Suppressor macrophage (primary cell): ENCODE data around the gene FOXP2.

Experiments used
- DNase-seq, 4 experiments: peaks; one replicate each; pipeline ENCODE4 v3.0.0-alpha.2; 2020 to 2022

The FOXP2 gene

GRCh38 chr7:114659409-114660125, 245.0 kb downstream of the FOXP2 start:
- DNase-seq, result no peak

- DNase-seq, result no peak
Measured at GRCh38 chr7:114660126-114660486, 245.5 kb downstream of the FOXP2 start.

- DNase-seq, result no peak
Measured at GRCh38 chr7:114660753-114661152, 246.1 kb downstream of the FOXP2 start.

GRCh38 chr7:114662002-114662677, 247.5 kb downstream of the FOXP2 start:
- DNase-seq, result no peak

GRCh38 chr7:114663502-114663901, 248.9 kb downstream of the FOXP2 start:
- peak in 3 of 4 experiments; percentile 4 to 14 (median 4) for DNase-seq

- no peak for DNase-seq
Measured at GRCh38 chr7:114670676-114671075, 256.1 kb downstream of the FOXP2 start.

GRCh38 chr7:114671563-114672123, 257.0 kb downstream of the FOXP2 start:
- DNase-seq, result no peak

- DNase-seq, result no peak
Measured at GRCh38 chr7:114678116-114678515, 263.5 kb downstream of the FOXP2 start.

GRCh38 chr7:114687238-114687637, 272.6 kb downstream of the FOXP2 start:
- DNase-seq, result no peak

GRCh38 chr7:114688443-114689055, 273.9 kb downstream of the FOXP2 start:
- DNase-seq, result no peak

GRCh38 chr7:114689406-114689805, 274.8 kb downstream of the FOXP2 start:
- no peak for DNase-seq

GRCh38 chr7:114691605-114692004, 277.0 kb downstream of the FOXP2 start:
- no peak for DNase-seq

GRCh38 chr7:114695182-114695581, 280.6 kb downstream of the FOXP2 start:
- DNase-seq, result no peak

- DNase-seq, result no peak
Measured at GRCh38 chr7:114700247-114700928, 285.8 kb downstream of the FOXP2 start.

- no peak for DNase-seq
Measured at GRCh38 chr7:114703677-114704076, 289.1 kb downstream of the FOXP2 start.

GRCh38 chr7:114708646-114709045, 294.0 kb downstream of the FOXP2 start:
- no peak for DNase-seq

- DNase-seq, result no peak
Measured at GRCh38 chr7:114710499-114710898, 295.9 kb downstream of the FOXP2 start.

- no peak for DNase-seq
Measured at GRCh38 chr7:114711241-114711640, 296.6 kb downstream of the FOXP2 start.

GRCh38 chr7:114715907-114716306, 301.3 kb downstream of the FOXP2 start:
- peak in 1 of 4 experiments; percentile 6 for DNase-seq

GRCh38 chr7:114718861-114719260, 304.2 kb downstream of the FOXP2 start:
- DNase-seq, result no peak

- no peak for DNase-seq
Measured at GRCh38 chr7:114720725-114721124, 306.1 kb downstream of the FOXP2 start.

- DNase-seq, result no peak
Measured at GRCh38 chr7:114722562-114722961, 307.9 kb downstream of the FOXP2 start.

- DNase-seq, result no peak
Measured at GRCh38 chr7:114723308-114723707, 308.7 kb downstream of the FOXP2 start.
